Transverse colon (tissue), 4 donors: Measurements from ENCODE around the gene C19orf53.

ENCODE experiments used
- EP300 ChIP-seq: sonication (generic); formaldehyde crosslinking; IDR thresholded peaks from one replicate; pipeline ENCODE4 v1.6.1; 2017; ENCODE audit warnings: antibody characterized with exemption, low read depth
- POLR2A ChIP-seq: fragments of 450-650 bp; IDR thresholded peaks from one replicate; pipeline ENCODE4 v1.6.1; 2016; ENCODE audit warnings: antibody characterized with exemption, mild to moderate bottlenecking, moderate library complexity
- POLR2AphosphoS5 ChIP-seq, 3 donors: sonication (generic); formaldehyde crosslinking; IDR thresholded peaks; one replicate each; pipeline ENCODE4 v1.6.1; 2016; ENCODE audit warnings: antibody characterized with exemption in 3 of 3
- TF ChIP-seq, protein P1 (sequence below), 5 experiments: fragments of 200-600 bp in 3 of 5; fragments of 450-650 bp in 2 of 5; sonication (generic) in 3 of 5; IDR thresholded peaks; 1 replicate in 2 of 5; 2 replicates in 3 of 5; pipeline ENCODE4 v1.5.1; 2016 to 2017; ENCODE audit warnings: antibody characterized with exemption in 5 of 5, inconsistent platforms in 3 of 5, mild to moderate bottlenecking in 2 of 5, moderate library complexity in 1 of 5

DNA sequence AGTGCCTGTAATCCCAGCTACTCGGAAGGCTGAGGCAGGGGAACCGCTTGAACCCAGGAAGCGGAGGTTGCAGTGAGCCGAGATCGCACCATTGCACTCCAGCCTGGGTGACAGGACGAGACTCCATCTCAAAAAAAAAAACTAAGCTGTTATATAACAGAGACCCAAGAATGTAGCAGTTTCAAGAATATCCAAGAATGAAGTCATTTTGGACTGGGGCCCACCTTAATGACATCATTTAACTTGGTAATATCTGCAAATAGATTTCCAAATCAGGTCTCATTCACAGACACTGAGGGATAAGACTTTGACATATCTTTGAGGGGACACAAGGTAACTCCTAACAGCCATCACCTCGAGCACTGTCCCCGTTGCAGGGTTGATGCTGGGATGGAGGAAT is 46.5 kb upstream of the C19orf53 start:
- TF ChIP-seq, protein P1, sequence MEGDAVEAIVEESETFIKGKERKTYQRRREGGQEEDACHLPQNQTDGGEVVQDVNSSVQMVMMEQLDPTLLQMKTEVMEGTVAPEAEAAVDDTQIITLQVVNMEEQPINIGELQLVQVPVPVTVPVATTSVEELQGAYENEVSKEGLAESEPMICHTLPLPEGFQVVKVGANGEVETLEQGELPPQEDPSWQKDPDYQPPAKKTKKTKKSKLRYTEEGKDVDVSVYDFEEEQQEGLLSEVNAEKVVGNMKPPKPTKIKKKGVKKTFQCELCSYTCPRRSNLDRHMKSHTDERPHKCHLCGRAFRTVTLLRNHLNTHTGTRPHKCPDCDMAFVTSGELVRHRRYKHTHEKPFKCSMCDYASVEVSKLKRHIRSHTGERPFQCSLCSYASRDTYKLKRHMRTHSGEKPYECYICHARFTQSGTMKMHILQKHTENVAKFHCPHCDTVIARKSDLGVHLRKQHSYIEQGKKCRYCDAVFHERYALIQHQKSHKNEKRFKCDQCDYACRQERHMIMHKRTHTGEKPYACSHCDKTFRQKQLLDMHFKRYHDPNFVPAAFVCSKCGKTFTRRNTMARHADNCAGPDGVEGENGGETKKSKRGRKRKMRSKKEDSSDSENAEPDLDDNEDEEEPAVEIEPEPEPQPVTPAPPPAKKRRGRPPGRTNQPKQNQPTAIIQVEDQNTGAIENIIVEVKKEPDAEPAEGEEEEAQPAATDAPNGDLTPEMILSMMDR (IDR thresholded peaks at IDR 0.05), result no peak
- no peak for TF ChIP-seq EP300
- no peak for TF ChIP-seq POLR2A
- TF ChIP-seq POLR2AphosphoS5 (IDR thresholded peaks at IDR 0.05), result no peak
